MM.1S (cell line): ENCODE measurements around the gene TAF1B.

Experiments used
- CTCF ChIP-seq: fragments of 300-600 bp; sonication (generic); IDR thresholded peaks from 2 replicates; pipeline ENCODE4 v1.5.1; 2016; ENCODE audit warnings: antibody characterized with exemption, low read length, mixed read lengths
- EZH2 ChIP-seq: fragments of 300-600 bp; sonication (generic); optimal IDR thresholded peaks from 2 replicates; pipeline ENCODE3; 2017; ENCODE audit warnings: low read depth, mild to moderate bottlenecking, antibody characterized with exemption, low read length, mixed read lengths
- EZH2phosphoT487 ChIP-seq: fragments of 300-600 bp; sonication (generic); IDR thresholded peaks from 2 replicates; pipeline ENCODE4 v1.6.1; 2018; ENCODE audit warnings: antibody characterized with exemption, low read length

DNA sequence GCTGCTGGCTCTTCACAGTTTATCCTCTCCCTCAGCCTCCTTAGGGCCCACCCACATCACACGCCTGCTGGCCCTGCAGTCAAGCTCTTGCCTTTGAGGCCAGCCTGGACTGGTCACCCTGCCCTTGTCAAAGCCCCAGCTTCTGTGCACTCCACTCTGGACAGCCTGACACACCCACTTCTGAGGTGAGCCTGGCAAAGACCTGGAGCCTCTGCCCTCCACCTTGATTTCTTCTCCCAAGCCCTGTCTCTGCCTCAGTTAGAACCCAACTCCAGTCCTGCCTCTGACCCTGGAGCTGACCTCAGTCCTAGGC lies 37.0 kb upstream of the TAF1B start:
- TF ChIP-seq CTCF (no peak), EZH2 (no peak), EZH2phosphoT487 (no peak)
